Activated T-cell treated with anti-CD3 and anti-CD28 coated beads for 48 hours (primary cell): ENCODE measurements around the gene CDC25B.

Experiments used
- DNase-seq: peaks from one replicate; pipeline ENCODE4 v3.0.0-alpha.2; 2020; ENCODE audit warnings: low read depth

CDC25B gene

DNA sequence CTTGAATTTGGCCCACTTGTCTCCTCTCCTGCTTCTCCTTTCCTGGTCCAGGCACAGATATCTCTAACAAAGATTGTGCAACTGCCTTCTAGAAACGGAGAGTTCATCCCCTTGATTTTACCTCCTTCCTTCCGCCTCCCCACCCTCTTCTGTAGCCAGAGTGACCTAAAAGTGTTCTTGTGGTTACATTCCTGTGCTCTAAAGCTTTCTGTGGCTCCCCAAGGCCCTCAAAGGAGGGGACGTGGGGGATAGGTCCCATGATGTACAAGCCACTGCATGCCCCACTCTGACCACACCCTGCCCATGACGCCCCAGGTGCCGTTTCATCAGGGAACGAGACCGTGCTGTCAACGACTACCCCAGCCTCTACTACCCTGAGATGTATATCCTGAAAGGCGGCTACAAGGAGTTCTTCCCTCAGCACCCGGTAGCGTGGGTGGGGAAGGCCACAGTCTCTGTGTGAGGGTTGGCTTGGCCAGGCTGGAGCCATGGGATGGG, 8.2 kb downstream of the CDC25B start:
- DNase-seq = no peak

DNA sequence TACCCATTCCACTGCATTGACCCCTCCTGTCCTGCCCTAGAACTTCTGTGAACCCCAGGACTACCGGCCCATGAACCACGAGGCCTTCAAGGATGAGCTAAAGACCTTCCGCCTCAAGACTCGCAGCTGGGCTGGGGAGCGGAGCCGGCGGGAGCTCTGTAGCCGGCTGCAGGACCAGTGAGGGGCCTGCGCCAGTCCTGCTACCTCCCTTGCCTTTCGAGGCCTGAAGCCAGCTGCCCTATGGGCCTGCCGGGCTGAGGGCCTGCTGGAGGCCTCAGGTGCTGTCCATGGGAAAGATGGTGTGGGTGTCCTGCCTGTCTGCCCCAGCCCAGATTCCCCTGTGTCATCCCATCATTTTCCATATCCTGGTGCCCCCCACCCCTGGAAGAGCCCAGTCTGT, 8.7 kb downstream of the CDC25B start:
- DNase-seq = no peak

DNA sequence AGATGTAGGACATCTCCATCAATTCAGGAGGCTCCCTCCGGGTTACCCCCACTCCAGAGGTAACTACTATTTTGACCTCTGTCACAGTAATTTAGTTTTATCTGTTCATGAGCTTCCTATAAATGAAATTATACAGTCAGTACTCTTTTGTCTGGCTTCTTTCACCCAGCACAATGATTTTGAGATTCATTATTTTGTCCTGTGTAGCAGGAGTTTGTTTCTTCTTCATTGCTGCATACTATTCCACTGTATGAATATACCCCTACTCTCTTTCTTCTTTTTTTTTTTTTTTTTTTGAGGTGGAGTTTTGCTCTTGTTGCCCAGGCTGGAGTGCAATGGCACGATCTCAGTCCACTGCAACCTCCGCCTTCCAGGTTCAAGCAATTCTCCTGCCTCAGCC, 12.4 kb downstream of the CDC25B start:
- DNase-seq = no peak

DNA sequence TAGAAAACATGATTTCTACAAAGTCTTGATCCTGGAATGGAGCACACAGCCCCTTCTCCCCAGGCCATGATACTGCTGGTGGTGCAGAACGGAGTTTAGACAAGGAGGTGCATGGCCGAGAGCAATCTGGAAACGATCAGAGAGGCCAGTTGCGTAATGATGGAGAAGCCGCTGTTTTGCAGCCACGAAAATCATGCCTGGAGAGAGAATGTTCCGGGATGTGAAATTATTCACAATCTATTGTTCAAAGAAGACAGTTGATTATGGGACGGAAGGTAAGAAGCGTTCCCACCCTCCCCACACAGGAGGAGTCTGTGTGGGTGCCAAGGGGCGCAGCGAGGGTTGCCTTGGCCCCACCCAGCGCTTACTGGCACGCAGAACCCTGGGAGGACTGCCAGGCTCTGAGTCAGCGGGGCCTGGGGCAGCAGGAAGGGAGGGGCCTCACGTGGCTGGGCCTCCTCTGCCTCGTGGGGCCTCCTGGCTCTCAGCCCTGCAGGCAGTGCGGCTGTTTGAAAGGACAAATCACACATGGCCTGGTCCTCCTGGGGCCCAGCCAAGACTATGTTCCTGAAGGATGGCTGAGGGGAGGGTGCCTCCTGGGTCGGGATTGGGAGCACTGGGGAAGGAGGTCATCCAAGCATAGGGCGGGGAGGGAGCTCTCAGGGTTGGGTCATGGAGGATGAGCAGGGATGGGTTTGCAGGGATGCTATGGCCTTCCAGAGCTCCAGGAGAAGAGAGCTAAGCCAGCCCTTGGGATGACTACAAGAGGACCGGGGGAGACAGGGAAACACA, 15.6 kb downstream of the CDC25B start:
- peak; percentile 89 for DNase-seq

DNA sequence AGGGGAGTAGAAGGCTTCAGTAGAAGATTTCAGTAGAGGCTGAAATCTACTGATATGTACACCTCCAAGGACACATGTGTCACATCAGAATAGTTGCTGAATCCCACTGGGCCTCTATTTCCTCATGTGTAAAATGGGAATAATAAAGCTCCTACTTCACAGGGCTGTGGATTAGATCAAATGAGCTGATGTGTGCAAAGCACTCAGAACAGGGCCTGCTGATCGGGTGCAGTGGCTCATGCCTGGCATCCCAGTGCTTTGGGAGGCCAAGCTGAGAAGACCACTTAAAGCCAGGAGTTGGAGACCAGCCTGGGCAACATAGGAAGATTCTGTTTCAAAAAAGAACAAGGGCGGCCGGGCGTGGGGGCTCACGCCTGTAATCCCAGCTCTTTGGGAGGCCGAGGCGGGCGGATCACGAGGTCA, 16.2 kb downstream of the CDC25B start:
- no peak for DNase-seq

DNA sequence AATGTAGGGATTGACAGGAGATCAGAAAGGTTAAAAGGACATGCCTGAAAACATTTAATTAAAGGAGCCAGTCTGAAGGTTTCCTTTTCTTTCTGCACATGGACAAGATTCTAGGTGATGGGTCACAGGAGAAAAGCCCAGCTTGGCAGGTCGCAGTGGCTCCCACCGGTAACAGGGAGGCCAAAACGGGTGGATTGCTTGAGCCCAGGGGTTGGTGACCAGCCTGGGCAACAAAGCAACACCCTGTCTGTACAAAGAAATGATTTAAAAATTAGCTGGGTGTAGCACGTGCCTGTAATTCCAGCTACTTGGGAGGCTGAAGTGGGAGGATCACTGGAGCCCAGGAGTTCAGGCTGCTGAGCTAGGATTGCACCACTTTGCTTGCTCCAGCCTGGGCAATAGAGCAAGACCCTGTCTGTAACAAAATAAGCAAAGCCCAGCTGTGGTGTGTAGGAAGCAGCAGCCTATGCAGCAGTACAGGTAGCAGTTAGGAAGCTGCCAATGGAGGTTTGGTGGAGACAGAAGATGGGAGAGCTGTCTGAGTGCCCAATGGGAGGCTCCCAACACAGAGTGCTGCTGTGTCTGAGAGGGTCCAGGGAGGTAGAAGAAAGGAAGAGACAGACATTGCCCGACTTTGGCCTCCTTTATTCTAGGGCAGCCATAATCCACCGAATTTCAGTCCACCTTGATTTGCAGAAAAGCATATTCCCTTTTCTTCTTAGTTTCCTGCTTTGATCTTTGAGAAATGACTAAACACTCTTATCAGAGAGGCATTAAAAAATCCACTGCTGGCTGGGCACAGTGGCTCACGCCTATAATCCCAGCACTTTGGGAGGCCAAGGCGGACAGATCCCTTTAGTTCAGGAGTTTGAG, 17.1 kb downstream of the CDC25B start:
- DNase-seq = no peak

DNA sequence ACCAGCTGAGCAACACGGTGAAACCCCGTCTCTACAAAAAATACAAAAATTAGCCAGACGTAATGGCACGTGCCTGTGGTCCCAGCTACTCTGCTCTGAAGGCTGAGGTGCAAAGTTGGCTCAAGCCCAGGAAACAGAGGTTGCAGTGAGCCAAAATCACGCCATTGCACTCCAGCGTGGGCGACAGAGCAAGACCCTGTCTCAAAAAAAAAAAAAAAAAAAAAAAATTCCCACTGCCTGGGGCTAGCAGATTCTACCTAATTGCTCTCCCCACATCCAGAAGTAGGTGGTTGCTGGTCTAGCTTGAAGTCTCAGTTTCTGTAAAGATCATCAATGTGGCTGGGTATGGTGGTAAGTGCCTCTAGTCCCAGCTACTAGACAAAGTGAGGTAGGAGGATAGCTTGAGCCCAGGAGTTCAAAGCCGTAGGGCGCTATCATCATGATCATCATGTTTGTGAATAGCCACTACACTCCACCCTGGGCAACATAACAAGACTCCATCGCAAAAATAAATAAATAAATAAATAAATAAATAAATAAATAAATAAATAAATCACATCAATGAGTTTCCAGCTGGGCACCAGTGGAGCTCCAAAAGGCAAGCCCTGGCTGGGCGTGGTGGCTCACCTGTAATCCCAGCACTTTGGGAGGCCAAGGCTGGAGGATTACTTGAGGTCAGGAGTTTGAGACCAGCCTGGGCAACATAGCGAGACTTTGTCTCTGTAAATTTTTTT, 17.9 kb downstream of the CDC25B start:
- DNase-seq = no peak

DNA sequence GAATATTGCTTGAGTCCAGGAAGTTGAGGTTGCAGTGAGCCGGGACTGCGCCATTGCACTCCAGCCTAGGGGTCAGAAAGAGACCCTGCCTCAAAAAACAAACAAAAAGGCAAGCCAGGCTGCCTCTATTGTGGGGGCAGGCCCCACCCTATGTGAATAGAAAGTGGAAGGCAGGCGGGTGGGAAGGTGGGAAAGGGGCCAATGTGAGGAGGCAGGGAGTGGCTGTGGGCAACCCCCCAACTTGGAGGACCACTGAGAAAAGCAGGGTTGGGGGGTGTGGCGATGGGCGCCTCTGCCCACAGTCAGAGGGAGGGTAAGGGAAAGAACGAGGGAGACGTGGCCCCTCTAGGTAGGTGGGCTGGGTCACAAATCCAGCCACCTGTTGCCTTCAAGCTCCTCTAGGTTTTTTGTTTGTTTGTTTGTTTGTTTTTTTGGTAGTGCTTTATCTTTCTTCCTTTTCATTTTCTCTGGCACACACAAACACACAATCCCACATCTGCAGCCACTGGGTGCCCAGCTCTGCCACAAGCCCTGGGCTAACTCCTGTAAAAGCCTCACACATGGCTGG, 18.9 kb downstream of the CDC25B start:
- no peak for DNase-seq

DNA sequence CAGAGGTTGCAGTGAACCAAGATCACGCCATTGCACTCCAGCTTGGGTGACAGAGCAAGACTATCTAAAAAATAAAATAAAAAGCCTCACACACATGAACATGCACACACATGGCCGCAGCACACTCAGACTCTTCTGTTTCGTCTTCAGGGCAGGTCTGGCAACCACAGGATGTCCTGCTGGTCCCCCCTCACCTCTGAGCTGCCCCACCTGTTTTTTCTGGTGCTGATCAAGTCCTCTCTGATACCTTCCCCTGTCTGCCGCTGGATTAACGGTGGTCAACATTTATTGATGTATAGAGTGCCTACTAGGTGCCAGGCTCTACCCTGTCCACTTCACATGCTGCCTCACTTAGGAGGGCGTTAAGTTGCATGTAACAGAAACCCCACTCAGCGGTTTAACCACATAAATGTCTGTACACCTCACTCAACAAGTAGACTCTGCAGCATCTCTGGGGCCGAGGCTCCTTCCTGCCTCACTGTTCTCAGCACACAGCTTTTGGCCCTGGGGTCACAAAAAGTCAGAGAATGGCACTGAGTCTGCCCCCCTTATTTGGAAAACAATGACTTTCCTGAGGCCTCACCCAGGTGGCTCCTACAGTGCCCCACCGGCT, 19.7 kb downstream of the CDC25B start:
- no peak for DNase-seq

DNA sequence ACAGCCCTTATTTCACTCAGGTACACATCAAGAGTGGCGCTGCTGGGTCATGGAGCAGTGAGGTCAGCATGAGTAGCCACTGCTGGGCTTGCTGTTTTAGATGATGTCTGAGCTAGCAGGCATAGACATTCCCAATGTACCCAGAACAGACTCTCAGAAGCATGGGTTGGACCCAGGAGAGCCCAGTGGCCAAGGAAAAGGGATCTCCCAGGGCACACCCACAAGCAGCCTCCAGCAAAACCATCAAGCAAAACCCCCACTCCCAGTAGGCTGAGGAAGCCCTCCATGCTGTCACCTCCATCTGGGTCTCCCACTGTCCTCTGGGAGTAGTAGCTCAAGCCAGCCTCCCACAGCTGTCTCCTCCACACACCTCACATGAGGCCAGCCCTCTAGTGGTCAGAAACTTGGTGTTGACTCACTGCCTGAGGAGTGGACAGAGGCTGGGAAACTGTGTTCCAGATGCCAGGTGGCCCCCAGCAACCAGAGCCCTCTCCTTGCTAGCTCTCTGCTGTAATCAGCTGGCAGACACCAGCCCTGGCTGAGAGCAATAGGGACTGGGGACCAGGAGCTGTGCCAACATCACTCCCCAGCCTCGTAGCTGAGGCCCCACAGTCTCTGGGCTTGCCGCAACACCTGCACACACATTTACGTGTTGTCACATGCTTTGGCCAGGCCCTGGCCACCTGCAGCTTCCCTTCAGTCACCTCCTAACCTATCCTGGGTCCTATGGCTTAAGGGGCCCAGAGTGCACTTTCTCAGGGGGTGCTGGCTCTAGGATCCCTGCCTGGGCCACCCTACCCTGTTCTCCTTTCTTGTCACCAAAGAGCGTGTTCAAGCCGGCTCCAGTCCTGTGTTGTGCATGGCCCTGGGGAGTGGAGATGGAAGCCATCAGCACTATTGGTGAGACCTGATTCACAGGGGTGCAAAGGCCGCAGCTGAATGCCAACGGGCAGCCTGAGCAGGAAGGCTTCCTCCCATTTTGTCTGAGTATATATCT, 22.3 kb downstream of the CDC25B start:
- DNase-seq = no peak

DNA sequence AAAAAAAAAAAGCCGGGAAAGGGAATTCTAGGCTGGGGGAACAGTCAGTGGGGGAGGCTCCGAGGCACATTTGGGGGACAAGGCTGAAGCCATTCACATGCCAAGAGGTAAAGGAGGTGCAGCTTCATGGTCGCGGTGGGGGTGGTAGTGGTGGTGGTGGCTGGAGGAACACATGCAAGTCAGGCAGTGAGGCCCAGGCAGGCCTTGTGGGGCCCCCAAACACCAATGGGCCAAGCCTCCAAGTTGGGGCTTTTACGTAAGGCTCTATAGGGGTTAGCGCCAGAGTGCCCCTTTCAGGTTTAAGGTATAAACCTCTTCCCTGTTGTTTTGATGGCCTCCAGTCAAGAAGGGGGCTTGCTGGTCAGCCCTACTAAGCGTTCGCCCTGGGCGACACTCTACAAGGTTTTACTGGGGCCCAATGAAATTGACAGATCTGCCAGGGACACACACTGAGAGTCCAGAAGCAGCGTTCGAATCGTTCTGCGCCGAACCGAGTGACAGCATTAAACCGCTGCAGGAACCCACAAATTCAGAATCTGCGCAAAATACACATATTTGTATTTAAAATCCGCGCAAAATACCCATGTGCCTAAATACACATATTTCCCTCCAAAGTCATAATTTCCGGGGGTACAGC, 23.4 kb downstream of the CDC25B start:
- DNase-seq = no peak

DNA sequence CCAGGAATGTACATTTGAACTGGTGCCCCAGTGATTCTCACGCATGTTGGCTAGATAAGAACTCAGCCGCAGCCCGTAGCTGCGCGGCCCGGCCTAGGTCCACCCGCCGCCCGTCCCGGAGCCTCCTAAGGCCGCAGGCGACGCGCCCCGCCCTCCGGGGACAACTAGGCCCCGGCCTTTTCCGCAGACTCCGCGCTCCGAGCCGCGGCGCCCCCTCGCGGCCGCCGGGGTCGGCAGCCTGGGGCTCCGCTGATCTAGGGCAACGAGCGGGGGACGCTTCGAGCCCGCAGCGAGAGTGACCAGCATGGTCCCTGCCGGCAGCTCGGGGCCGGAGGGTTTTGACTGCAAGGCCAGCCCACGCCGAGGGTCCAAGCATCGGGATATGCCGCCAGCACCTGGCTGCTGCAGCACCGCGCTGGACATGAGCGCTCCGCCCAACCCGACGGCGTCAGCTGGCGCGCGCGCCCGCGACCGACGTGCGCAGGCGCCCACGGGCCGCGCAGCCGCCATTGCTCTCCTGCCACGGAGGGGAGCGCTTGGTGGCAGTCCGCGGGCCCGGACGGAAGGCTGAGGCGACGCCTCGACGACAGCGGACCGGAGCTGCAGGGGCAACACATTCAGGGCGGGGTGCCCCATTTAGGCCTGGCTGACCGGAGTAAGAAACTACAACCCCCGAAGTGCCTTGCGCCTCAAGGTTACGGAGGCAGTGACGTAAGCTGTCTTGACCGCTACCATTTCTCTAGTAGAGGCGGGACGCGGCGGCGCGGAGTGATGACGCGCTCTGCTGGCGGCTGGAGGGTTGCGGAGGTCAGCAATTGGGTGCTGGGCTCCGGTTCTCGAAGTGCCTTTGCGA, 24.2 kb downstream of the CDC25B start, which contains the start of gene AP5S1:
AP5S1 (plus strand) TSS at position 500 of the 853 bp plus-strand sequence. CDS start 1,571 bp downstream, outside the sequence.
- peak; percentile 89 for DNase-seq

DNA sequence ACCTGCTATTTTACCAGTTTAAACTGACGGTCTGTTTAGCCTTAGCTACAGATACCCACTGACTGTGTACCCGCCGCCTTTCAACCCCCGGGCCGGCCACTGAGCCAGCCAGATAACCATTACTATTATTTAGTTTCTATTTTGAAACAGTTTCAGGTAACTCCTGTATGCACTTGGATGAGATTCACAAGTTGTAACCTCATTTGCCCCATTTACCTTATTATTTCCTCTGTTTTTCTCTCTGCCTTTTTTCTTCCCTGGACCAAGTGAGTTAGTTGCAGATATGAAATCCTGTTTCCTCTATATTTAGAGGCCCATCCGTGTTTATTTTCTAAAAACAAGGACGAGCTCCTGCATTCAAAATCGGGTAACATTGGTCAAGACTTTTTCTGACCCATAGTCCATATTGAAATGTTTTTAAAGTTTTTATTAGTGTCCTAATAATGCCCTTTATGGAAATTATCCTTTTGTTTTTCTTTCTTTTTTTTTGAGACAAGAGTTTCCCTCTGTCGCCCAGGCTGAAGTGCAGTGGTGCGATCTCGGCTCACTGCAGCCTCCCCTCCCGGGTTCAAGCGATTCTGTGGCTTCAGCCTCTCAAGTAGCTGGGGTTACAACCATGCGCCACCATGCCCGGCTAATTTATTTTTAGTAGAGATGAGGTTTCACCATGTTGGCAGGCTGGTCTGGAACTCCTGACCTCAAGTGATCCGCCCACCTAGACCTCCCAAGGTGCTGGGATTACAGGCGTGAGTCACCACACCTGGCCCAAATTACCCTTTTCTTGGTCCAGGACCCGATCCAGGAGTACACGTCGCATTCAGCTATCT, 25.0 kb downstream of the CDC25B start:
- no peak for DNase-seq

DNA sequence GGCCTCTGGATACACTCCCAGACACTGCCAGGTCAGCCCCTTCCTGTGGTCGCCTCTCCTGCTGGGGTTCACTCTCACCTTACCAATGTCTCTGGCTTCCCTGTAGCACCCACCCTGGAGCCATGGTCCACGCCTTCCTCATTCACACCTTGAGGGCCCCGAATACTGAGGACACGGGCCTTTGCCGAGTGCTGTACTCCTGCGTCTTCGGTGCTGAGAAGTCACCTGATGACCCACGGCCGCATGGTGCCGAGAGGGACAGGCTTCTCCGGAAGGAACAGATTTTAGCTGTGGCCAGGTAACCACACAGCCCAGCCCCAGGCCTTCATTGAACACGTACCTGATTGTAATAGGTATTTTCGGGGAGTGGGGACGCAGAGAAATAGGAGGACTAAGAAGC, 25.9 kb downstream of the CDC25B start:
- DNase-seq = no peak

DNA sequence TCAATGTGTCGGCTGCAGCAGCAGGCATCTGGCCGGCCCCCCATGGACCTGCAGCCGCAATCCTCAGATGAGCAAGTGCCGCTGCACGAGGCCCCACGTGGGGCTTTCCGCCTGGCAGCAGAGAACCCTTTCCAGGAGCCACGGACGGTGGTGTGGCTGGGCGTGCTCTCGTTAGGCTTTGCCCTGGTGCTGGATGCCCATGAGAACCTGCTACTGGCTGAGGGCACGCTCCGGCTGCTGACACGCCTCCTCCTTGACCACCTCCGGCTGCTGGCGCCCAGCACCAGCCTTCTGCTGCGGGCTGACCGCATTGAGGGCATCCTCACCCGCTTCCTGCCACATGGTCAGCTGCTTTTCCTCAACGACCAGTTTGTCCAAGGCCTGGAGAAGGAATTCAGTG, 27.8 kb downstream of the CDC25B start:
- no peak for DNase-seq

DNA sequence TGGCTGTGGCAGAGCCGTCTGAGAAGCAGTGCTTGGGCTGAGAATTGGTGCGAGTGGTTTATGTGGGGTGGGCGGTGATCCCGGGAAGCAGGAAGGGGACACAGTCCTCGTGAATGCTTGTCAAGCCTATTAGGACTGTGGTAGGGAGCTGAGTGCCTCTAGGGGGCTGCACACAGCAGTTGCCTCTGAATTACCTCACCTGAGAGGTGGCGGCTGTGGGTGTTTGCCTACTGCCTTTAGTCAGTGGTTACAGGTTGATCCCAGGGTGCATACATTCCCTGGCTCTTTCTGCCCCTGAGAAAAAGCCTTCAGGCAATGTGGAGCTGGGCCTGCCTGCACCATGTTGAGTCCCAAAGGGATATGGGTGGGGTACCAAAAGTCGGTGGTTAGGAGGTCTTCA, 29.4 kb downstream of the CDC25B start:
- no peak for DNase-seq

DNA sequence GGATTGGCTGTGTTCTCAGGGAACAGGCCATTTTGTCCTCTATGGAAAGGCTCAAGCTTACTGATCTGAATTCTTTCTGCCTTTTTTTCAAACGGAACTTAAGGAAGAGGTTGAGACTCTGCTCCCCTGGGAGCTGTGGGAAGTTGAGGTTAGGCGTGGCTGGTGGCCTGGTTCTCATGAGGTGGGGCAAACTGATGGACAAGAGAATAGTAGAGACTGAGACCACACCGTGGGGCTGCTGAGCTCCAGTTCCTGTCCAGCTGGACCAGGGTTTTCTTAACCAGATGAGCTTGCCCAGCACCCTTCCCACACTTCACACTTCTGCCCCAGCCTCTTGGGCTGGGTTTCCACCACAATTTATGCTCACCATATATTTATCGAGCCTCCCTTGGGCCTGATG, 30.3 kb downstream of the CDC25B start:
- no peak for DNase-seq

DNA sequence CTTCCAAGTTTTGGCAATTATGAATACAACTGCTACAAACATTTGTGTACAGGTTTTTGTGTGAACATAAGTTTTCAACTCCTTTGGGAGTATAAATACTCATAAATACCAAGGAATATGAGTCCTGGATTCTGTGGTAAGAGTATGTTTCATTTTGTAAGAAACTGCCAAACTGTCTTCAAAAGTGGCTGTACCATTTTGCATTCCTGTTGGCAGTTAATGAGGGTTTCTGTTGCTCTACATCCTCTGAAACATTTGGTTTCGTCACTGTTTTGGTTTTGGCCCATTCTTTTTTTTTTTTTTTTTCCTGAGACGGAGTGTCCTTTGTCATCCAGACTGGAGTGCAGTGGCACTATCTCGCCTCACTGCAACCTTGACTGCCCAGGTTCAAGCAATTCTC, 32.7 kb downstream of the CDC25B start:
- no peak for DNase-seq
